HS-5 (cell line): ENCODE measurements around the gene TBC1D2B.
A peak's percentile ranks its signal among the peaks of the same experiment; 100 is the strongest.

Experiments used
- DNase-seq: peaks from one replicate; pipeline ENCODE4 v3.0.0-alpha.2; 2012; ENCODE audit warnings: low read depth

The TBC1D2B gene

GRCh38 chr15:78054966-78055365, 22.5 kb downstream of the TBC1D2B start:
- no peak for DNase-seq

GRCh38 chr15:78054518-78054917, 23.0 kb downstream of the TBC1D2B start:
- DNase-seq: no peak

- DNase-seq: no peak
Measured at GRCh38 chr15:78052545-78052944, 25.0 kb downstream of the TBC1D2B start.

DNA sequence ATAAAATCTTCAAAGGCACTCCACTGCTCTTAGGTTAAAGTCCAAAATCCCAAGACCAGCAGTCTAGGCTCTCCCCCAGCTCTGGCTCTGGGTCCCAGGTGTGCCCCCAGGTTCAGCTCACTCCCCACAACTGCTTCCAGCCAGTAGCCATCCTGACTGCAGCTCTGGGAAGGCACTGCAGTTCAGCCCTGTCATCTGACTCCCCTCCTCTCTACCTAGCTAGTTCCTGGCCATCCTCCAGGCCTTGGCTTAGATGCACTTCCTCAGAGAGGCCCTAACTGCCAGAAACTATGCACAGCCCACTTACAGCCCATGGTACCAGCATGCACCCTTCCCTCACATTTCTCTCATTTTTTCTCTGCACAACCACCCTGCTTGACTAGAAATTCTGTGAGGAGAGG, 25.5 kb downstream of the TBC1D2B start:
- no peak for DNase-seq

DNA sequence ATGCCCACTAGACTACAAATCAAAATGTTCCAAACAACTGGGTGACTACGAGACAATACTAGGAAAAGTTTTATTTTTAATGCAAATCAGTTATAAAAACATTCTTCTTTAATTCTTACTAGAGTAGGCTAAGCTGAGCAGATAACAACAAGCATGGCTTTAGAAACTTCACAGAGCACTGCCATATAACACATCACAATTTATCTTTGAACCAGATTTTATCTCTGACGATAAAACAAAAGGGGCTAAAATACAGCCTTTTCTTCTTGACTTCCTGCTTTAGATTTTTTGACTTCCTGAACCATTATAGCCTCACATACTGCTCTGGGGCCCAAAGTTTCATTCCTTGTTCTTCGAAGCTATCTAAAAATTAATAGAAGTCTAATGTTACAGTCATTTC, 25.9 kb downstream of the TBC1D2B start:
- no peak for DNase-seq

DNA sequence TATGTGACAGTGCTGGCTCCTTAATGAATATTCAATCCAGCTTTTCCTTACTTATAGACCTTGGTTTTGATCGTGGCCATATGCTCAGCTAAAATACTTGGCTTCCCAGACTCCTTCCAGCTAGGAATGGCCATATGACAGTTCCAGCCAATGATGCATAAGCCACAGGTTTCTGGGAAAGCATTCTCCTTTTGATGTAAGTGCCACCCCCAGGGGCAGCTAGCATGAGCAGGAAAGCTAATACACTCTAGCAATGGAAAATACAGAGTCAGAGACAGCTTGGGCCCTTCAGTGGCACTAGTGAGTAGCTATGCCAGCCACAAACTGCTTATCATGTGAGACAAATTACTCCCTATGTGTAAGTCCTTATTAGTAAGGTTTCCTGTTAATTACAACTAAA, 26.7 kb downstream of the TBC1D2B start:
- no peak for DNase-seq

GRCh38 chr15:78050441-78050809, 27.1 kb downstream of the TBC1D2B start:
- no peak for DNase-seq

DNA sequence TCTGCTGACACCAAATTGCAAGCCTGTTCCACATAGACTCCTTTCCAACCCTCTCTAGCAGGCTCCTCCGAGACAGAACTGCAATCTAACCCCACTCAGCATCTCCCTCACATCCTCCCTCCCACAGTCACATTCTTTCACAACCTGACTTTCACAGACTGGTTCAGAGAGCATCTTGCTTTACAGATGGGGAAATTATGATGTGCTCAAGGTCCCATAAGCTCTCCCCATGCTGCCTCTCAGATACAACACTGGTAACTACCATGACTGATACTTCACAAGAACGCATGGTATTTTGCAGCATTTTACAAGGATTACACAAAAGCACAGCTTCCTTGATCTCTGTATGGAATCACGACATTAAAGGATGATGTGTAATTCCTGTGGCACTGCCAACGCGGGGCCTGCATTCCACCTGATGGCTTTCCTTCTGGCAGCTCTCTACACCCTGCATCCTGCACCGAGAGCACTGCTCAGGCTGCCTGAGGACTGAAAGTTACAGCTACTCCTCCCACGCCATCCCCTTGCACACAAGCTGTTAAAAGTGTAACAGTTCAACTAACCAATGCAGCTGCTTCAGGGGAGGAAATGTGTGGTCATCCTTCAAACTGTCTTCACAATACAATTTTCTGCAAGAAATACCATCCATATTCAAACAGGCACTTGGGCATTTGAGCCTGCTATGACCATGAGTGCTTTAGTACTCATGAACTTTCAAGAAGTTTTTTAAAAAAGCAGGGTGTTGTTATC, 27.6 kb downstream of the TBC1D2B start:
- DNase-seq: peak; percentile 76

GRCh38 chr15:78048628-78048920, 28.9 kb downstream of the TBC1D2B start:
- no peak for DNase-seq

DNA sequence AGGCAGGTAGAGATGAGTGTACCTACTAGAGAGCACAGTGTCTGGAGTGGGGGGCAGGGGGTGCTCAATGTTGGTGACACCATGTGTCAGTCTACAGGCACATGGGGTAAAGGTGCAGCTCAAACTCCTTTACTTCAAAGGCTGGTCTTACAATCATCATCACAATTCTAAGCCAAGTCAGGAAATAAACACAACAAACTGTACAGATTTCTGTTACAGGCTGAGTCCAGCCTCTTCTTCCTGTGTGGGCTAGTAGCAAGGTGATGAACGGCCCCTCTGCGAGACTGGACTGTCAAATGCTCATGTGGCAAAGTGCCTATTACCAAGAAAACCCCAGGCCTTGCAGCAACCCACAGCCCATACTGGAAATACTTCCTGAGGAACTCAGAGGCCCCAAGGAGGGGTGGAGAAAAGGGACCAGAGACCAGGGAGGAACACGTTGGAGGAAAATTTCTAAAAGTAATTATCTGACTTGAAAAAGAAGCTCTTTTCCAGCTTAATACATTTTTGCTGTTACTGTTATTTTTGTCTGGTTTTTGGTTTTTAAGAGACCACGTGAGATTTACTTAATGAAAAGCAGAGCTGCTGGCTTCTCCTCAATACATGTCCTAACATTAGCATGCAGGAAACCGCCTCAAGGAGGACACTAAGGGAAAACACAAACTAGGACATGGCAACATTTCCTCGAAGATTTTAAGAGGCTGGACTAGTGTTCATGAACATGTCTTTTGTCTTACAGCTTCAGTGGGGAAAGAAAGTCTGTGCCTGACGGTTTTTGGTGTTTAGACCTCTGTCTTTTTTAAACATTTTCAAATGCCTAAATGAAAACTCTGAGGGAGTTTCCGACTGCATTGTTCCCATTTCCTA, 29.5 kb downstream of the TBC1D2B start:
- DNase-seq: no peak

DNA sequence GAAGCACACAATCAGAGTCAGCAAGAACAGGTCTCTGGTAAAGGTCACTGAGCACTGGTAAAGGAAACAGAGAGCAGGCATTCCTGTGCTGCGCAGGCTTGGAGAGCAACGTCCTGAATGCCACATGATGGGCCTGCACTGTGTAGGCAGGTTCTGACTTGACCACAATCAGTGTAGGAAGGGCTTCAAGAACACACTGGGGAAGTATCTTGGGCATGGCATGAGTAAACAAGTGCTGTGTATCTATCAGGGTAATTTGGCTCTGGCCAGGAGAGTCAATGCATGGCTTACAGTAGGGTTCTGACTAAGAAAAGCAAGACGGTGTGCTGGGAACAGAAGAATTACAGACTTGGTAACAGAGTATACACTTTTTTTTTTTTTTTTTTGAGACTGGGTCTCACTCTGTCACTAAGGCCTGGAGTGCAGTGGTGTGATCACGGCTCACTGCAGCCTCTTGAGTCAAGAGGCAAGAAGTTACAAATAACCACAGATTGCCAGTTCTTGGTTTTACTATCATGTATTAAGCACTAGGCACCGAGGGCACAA, 30.6 kb downstream of the TBC1D2B start:
- DNase-seq: no peak

- DNase-seq: no peak
Measured at GRCh38 chr15:78045189-78045588, 32.3 kb downstream of the TBC1D2B start.

GRCh38 chr15:78044407-78045155, 32.9 kb downstream of the TBC1D2B start:
- DNase-seq: no peak

- no peak for DNase-seq
Measured at GRCh38 chr15:78041946-78042345, 35.6 kb downstream of the TBC1D2B start.

DNA sequence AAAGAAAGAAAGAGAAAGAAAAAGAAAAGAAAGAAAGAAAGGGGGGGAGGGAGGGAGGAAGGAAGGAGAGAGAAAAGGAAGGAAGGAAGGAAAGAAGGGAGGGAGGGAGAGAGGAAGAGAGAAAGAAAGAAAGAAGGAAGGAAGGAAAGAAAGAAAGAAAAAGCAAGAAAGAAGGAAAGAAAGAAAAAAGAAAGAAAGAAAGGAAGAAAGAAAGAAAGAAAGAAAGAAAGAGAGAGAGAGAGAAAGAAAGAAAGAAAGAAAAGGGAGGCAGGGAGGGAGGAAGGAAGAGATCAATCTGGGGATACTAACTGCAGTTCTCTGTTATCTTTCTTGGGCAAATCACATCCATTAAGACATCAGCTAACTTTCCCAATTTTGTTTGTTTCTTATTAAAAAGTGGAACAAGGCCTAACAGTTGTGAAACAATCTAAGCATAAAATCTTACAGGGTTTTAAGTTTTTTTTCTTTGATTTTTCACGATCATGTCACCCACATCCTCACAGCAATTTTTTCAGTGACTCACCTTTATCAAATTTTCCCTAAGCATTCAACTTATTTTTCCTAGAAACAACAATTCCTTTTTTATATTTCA, 36.8 kb downstream of the TBC1D2B start:
- no peak for DNase-seq

DNA sequence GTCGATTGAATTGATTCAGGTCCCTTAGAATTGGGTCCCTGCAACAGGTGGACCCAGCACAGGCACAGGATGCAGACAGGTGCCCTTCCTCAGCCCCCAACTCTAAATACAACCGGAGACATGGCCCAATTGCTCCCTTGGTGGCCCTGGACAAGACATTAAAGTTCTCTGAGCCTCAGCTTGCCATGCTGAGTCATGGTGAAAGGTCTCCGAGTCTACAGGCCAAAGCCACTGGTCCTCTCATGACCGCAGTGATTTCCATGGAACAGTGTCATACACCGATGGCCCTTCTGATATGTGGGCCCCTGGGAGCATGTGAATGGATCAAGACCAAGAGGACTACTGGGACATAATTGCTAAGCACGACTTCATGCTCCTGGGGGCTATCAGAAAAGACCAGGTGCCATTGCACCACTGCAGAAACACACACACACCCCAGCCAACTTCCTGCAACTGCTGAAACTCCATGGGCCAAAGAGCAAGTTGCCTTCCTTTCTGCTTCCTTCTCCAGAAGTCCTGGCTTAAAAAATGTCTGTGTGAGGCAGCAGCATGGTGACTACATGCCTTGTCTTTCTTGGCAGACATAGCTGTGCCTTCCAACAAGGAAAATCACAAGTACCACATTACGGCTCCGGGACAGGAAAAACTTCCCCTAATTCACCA, 38.8 kb downstream of the TBC1D2B start:
- no peak for DNase-seq

DNA sequence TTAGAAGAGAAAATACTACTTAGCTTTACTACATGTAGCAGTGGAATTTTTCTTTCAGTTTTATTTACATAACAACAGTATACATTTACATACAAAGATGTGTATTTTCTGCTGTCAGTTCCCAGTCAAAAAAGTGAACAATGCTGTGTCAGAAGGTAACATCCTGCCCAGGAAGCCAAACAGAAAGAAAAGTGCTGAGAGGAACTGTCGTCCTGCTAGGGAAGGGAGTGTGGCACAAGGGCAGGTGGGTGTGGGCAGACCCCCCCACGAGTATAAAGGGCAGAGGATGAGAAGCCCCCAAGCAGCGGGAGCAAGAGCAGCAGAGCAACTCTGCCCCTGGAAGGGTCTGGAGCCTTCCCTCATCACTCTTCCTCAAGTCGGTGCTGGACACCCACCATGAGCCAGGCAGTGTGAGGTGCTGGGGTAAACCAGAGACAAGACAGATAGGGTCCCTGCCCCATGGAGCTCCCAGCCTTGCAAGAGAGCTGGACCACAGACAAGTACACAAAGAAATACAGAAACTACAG, 39.7 kb downstream of the TBC1D2B start:
- DNase-seq: no peak

GRCh38 chr15:78037328-78037727, 40.2 kb downstream of the TBC1D2B start:
- no peak for DNase-seq

DNA sequence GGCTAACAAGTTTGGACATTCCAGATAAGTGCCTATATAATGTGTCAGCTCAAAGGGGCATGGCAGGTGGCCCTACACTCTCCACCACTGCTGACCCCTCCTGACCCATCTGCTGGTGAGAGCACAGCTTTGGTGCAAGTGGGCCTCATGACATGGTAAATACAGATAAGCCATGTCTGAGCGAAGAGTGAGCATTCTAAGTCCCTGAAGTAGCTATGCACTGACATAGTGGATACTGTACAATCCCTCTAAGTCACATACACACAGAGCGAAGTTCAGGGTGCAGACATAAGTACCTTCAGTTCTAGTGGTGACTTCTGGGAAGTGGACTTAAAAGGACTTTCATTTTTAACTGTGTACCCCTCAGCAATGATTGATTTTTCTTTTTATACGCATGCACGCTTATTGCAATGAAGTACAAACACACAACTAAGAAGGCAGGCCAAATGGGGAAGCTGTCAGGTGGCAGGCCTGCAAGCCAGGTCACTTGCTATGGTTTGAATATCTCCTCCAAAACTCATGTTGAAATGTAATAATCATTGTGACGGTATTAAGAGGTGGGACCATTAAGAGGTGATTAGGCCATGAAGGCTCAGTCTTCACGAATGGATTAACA, 41.5 kb downstream of the TBC1D2B start:
- no peak for DNase-seq

- DNase-seq: no peak
Measured at GRCh38 chr15:78035321-78035751, 42.2 kb downstream of the TBC1D2B start.
